ENCODE measurements around the gene NRCAM. TPM values are rescaled to one million over a fixed set of nuclear protein-coding genes. Genes with fewer than 3 reads are reported as not detected.

Gene NRCAM
- total and polyA plus RNA-seq, 2 of the 8 experiments (the other 6 are each of a cell fraction or from before 2014, with no cell fraction given): 2.7 to 3.8 TPM

DNA sequence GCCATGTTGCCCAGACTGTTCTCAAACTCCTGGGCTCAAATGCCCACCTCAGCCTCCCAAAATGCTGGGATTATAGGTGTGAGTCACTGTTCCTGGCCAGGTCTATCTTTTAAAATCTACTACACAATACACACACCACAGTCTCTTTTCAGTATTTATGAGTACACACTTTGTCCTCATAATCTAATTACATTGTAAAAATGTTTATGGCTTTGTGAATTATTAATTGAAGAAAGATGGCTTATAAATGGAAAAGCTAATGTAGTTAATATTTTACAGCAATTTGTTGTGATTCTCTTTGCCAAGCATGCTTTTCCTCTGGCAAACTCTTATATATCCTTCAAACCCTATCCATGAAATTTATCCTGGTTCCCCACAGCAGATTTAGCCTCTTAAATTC lies 348.1 kb downstream of the NRCAM start (continued):
- TF ChIP-seq KDM4A (IDR thresholded peaks at IDR 0.05; ENCODE audit: low read depth, low read length, severe bottlenecking) (no peak), TEAD4 (IDR thresholded peaks at IDR 0.05; ENCODE audit: low read depth, low read length) (no peak), CBX8 (IDR thresholded peaks at IDR 0.05; ENCODE audit: borderline replicate concordance, low read depth, low read length) (no peak)

All from H1 (cell line).